ENCODE measurements around the gene CEP152. TPM values are rescaled to one million over a fixed set of nuclear protein-coding genes. Genes with fewer than 3 reads are reported as not detected.

CEP152 gene
- total RNA-seq, 1 experiment from 2014 or later, result 27.1 TPM

- DNase-seq, result no peak
Observed at GRCh38 chr15:48761393-48762158, 49.3 kb downstream of the CEP152 start.

GRCh38 chr15:48759921-48760320, 50.9 kb downstream of the CEP152 start:
- DNase-seq, result no peak
- no peak overlapping the region for H3K4me3 Mint-ChIP-seq (ENCODE audit: low read depth, unreplicated experiment)
- H3K4me1 Mint-ChIP-seq (ENCODE audit: low read depth, unreplicated experiment), result peaks cover 16% of the 10 kb centered on the region
- no peaks in the 10 kb centered on the region for H3K36me3 Mint-ChIP-seq (ENCODE audit: insufficient read depth, unreplicated experiment)
- no peak overlapping the region for H3K27ac Mint-ChIP-seq (ENCODE audit: unreplicated experiment)
- BruUV-seq (replicated peaks), result no TSS peak
- intact Hi-C loops (cut with micrococcal nuclease; ENCODE audit: unreplicated experiment), result no loop called here
- no peak for TF ChIP-seq CTCF (IDR thresholded peaks at IDR 0.05; ENCODE audit: unreplicated experiment)
- CTCF ChIA-PET, result no interaction called here
- H3K27me3 Mint-ChIP-seq (ENCODE audit: unreplicated experiment), result no peaks in the 10 kb centered on the region
- H3K9me3 Mint-ChIP-seq (ENCODE audit: low read depth, unreplicated experiment), result no peaks in the 10 kb centered on the region

More at GRCh38 chr15:48761393-48762158, 49.3 kb downstream of the CEP152 start:
- no peak overlapping the region for H3K4me3 Mint-ChIP-seq (ENCODE audit: low read depth, unreplicated experiment)
- CTCF ChIA-PET, result no interaction called here
- intact Hi-C loops (cut with micrococcal nuclease; ENCODE audit: unreplicated experiment), result loop anchor here (2.0 kb wide), 1 partner anchor 35 kb away; no protein-coding TSS in a partner anchor
- H3K27me3 Mint-ChIP-seq (ENCODE audit: unreplicated experiment), result no peaks in the 10 kb centered on the region
- no peak overlapping the region for H3K27ac Mint-ChIP-seq (ENCODE audit: unreplicated experiment)
- no peaks in the 10 kb centered on the region for H3K36me3 Mint-ChIP-seq (ENCODE audit: insufficient read depth, unreplicated experiment)
- no peaks in the 10 kb centered on the region for H3K9me3 Mint-ChIP-seq (ENCODE audit: low read depth, unreplicated experiment)
- no TSS peak for BruUV-seq (replicated peaks)
- H3K4me1 Mint-ChIP-seq (ENCODE audit: low read depth, unreplicated experiment), result peaks cover 16% of the 10 kb centered on the region
- no peak for TF ChIP-seq CTCF (IDR thresholded peaks at IDR 0.05; ENCODE audit: unreplicated experiment)

GRCh38 chr15:48757661-48758060, 53.2 kb downstream of the CEP152 start:
- CTCF ChIA-PET, result no interaction called here
- no peaks in the 10 kb centered on the region for H3K36me3 Mint-ChIP-seq (ENCODE audit: insufficient read depth, unreplicated experiment)
- BruUV-seq (replicated peaks), result no TSS peak
- no peak overlapping the region for H3K4me3 Mint-ChIP-seq (ENCODE audit: low read depth, unreplicated experiment)
- H3K9me3 Mint-ChIP-seq (ENCODE audit: low read depth, unreplicated experiment), result no peaks in the 10 kb centered on the region
- peaks cover 7% of the 10 kb centered on the region for H3K4me1 Mint-ChIP-seq (ENCODE audit: low read depth, unreplicated experiment)
- no peaks in the 10 kb centered on the region for H3K27me3 Mint-ChIP-seq (ENCODE audit: unreplicated experiment)
- TF ChIP-seq CTCF (IDR thresholded peaks at IDR 0.05; ENCODE audit: unreplicated experiment), result no peak
- DNase-seq, result no peak
- H3K27ac Mint-ChIP-seq (ENCODE audit: unreplicated experiment), result no peak overlapping the region
- intact Hi-C loops (cut with micrococcal nuclease; ENCODE audit: unreplicated experiment), result no loop called here

- CTCF ChIA-PET, result no interaction called here
- no TSS peak for BruUV-seq (replicated peaks)
- H3K27me3 Mint-ChIP-seq (ENCODE audit: unreplicated experiment), result no peaks in the 10 kb centered on the region
- no peak for TF ChIP-seq CTCF (IDR thresholded peaks at IDR 0.05; ENCODE audit: unreplicated experiment)
- DNase-seq, result no peak
- no peak overlapping the region for H3K4me3 Mint-ChIP-seq (ENCODE audit: low read depth, unreplicated experiment)
- H3K36me3 Mint-ChIP-seq (ENCODE audit: insufficient read depth, unreplicated experiment), result no peaks in the 10 kb centered on the region
- no peak overlapping the region for H3K27ac Mint-ChIP-seq (ENCODE audit: unreplicated experiment)
- no peaks in the 10 kb centered on the region for H3K9me3 Mint-ChIP-seq (ENCODE audit: low read depth, unreplicated experiment)
- H3K4me1 Mint-ChIP-seq (ENCODE audit: low read depth, unreplicated experiment), result peaks cover 7% of the 10 kb centered on the region
- intact Hi-C loops (cut with micrococcal nuclease; ENCODE audit: unreplicated experiment), result no loop called here
Observed at GRCh38 chr15:48754011-48754410, 56.9 kb downstream of the CEP152 start.
